Testis (tissue), 2 donors: Measurements from ENCODE around the gene ACAP3.

Experiments used
- POLR2A ChIP-seq: fragments of 450-650 bp; IDR thresholded peaks from one replicate; pipeline ENCODE4 v1.6.1; 2017; ENCODE audit warnings: antibody characterized with exemption, mild to moderate bottlenecking, moderate library complexity
- TF ChIP-seq, protein P1 (sequence below), 3 experiments: fragments of 450-650 bp in 2 of 3; fragments of 200-600 bp in 1 of 3; sonication (generic) in 1 of 3; IDR thresholded peaks; one replicate each; pipeline ENCODE4 v1.5.1; 2016 to 2019; ENCODE audit warnings: antibody characterized with exemption in 3 of 3, mild to moderate bottlenecking in 2 of 3, moderate library complexity in 1 of 3

- TF ChIP-seq, protein P1, sequence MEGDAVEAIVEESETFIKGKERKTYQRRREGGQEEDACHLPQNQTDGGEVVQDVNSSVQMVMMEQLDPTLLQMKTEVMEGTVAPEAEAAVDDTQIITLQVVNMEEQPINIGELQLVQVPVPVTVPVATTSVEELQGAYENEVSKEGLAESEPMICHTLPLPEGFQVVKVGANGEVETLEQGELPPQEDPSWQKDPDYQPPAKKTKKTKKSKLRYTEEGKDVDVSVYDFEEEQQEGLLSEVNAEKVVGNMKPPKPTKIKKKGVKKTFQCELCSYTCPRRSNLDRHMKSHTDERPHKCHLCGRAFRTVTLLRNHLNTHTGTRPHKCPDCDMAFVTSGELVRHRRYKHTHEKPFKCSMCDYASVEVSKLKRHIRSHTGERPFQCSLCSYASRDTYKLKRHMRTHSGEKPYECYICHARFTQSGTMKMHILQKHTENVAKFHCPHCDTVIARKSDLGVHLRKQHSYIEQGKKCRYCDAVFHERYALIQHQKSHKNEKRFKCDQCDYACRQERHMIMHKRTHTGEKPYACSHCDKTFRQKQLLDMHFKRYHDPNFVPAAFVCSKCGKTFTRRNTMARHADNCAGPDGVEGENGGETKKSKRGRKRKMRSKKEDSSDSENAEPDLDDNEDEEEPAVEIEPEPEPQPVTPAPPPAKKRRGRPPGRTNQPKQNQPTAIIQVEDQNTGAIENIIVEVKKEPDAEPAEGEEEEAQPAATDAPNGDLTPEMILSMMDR (IDR thresholded peaks at IDR 0.05) = no peak
- TF ChIP-seq POLR2A = no peak
Measured at GRCh38 chr1:1344655-1345361, 37.1 kb upstream of the ACAP3 start.
